K562 (cell line): ENCODE results near the gene TRIM33. TPM values are rescaled to one million over a fixed set of nuclear protein-coding genes. Genes with fewer than 3 reads are reported as not detected.
A peak's percentile ranks its signal among the peaks of the same experiment; 100 is the strongest.

Experiments used
- ATAC-seq: fragments of 200-7000 bp; cut with Tn5 transposase; 3 replicates; pipeline ENCODE4 v1.9.1; 2020; ENCODE audit warnings: moderate library complexity
- BruUV-seq: library from RNA; stranded (reverse); fragments of 400-500 nt; replicated peaks from 2 replicates; lab custom pipeline; 2021; lab: Mats Ljungman, UMichigan
- CTCF ChIA-PET: fragments of 300-600 bp; formaldehyde crosslinking; extraction: SDS; loops from one replicate; lab custom pipeline; 2021; ENCODE audit warnings: low intra/inter-chr PET ratio; lab: Yijun Ruan, JAX
- POLR2A ChIA-PET: fragments of 300-600, 350-650 bp; sonication (Branson Sonifier 250); formaldehyde crosslinking; extraction: SDS; loops from one replicate; lab custom pipeline; 2021; ENCODE audit warnings: antibody characterized with exemption, inconsistent platforms; lab: Yijun Ruan, JAX
- DNase-seq, 4 experiments: peaks; one replicate each; pipeline versions ENCODE4 v3.0.0 to v3.0.0-alpha.2; 2011 to 2018; ENCODE audit warnings: low spot score in 3 of 4, mixed read lengths in 3 of 4; ENCODE audit errors: extremely low read depth in 1 of 4
- FAIRE-seq: peaks from 2 replicates; lab custom pipeline; 2011; peaks lifted over from hg19 to GRCh38; lab: Jason Lieb, UNC
- H2AFZ ChIP-seq: 2 replicates; pipeline ENCODE4 v1.6.0; 2011; ENCODE audit warnings: low read depth, low read length, control low read depth, inconsistent platforms
- H3K27ac ChIP-seq: fragments of 200-600 bp; 3 replicates; pipeline ENCODE4 v1.8.0; 2011; ENCODE audit warnings: low read depth, mild to moderate bottlenecking, control low read depth, inconsistent platforms, low read length, moderate library complexity, mixed read lengths; ENCODE audit errors: extremely low read depth
- H3K27me3 ChIP-seq, 2 experiments: fragments of 300-600 bp in 1 of 2; 2 replicates in 1 of 2; 3 replicates in 1 of 2; pipeline versions ENCODE4 v1.6.0 to v1.8.0; 2011; ENCODE audit warnings: inconsistent platforms in 2 of 2, low read length in 2 of 2, mild to moderate bottlenecking in 1 of 2, mixed read lengths in 1 of 2, moderate library complexity in 1 of 2; ENCODE audit not compliant: control insufficient read depth in 2 of 2, insufficient read depth in 2 of 2
- H3K36me3 ChIP-seq: fragments of 300-600 bp; 3 replicates; pipeline ENCODE4 v1.8.0; 2011; ENCODE audit warnings: mild to moderate bottlenecking, low read length, inconsistent platforms; ENCODE audit not compliant: control insufficient read depth, insufficient read depth
- H3K4me1 ChIP-seq, 2 experiments: fragments of 200-600 bp in 1 of 2; replicated peaks in 1 of 2; 2 replicates in 1 of 2; 3 replicates in 1 of 2; pipeline versions ENCODE4 v1.5.1 to v1.8.0; 2011; ENCODE audit warnings: inconsistent platforms in 2 of 2, low read length in 2 of 2, mild to moderate bottlenecking in 1 of 2, mixed read lengths in 1 of 2, moderate library complexity in 1 of 2; ENCODE audit not compliant: control insufficient read depth in 2 of 2, insufficient read depth in 2 of 2
- H3K4me2 ChIP-seq: 2 replicates; pipeline ENCODE4 v1.6.1; 2011; ENCODE audit warnings: low read length, control low read depth, inconsistent platforms, mixed read lengths; ENCODE audit not compliant: insufficient read depth
- H3K4me3 ChIP-seq: fragments of 200-600 bp; sonication (generic), shearing (Covaris generic); 2 replicates; pipeline ENCODE4 v1.5.1; 2016; ENCODE audit warnings: control low read depth, inconsistent platforms
- H3K79me2 ChIP-seq: fragments of 200-600 bp; 3 replicates; pipeline ENCODE4 v1.8.0; 2011; ENCODE audit warnings: low read length, inconsistent platforms; ENCODE audit not compliant: control insufficient read depth, insufficient read depth
- H3K9ac ChIP-seq, 2 experiments: 2 replicates each; pipeline versions ENCODE4 v1.6.0 to v1.6.1; 2011; ENCODE audit warnings: low read depth in 2 of 2, low read length in 2 of 2, control low read depth in 1 of 2, inconsistent platforms in 1 of 2, mild to moderate bottlenecking in 1 of 2, mixed read lengths in 1 of 2; ENCODE audit not compliant: insufficient read depth in 1 of 2
- H3K9me1 ChIP-seq: one replicate; pipeline ENCODE4 v1.6.0; 2011; ENCODE audit warnings: inconsistent platforms, mild to moderate bottlenecking, low read length, moderate library complexity; ENCODE audit not compliant: control insufficient read depth, insufficient read depth
- H3K9me3 ChIP-seq: replicated peaks from 2 replicates; pipeline ENCODE4 v1.5.1; 2011; ENCODE audit warnings: low read depth, low read length, inconsistent platforms; ENCODE audit not compliant: control insufficient read depth, insufficient read depth
- H4K20me1 ChIP-seq: replicated peaks from 2 replicates; pipeline ENCODE4 v1.6.1; 2011; ENCODE audit warnings: low read length, inconsistent platforms, mixed read lengths; ENCODE audit not compliant: control insufficient read depth, insufficient read depth
- BCL6 ChIP-seq: fragments of 250-450 bp; sonication (Bioruptor Pico); IDR thresholded peaks from 2 replicates; pipeline ENCODE4 v1.4.0; 2020
- ELF4 ChIP-seq: fragments of 450-650 bp; formaldehyde crosslinking; IDR thresholded peaks from 2 replicates; pipeline ENCODE4 v1.4.0; 2022; ENCODE audit warnings: missing genetic modification characterization
- FOS ChIP-seq: IDR thresholded peaks from 3 replicates; pipeline ENCODE4 v1.6.1; 2011; ENCODE audit not compliant: insufficient read length; ENCODE audit errors: extremely low read depth
- FOXM1 ChIP-seq, 2 experiments: fragments of 450-650 bp in 1 of 2; sonication (generic) in 1 of 2; formaldehyde crosslinking in 1 of 2; IDR thresholded peaks; 2 replicates each; pipeline versions ENCODE4 v1.6.1 to v1.9.0; 2017 to 2022; ENCODE audit warnings: low read depth in 2 of 2, mild to moderate bottlenecking in 2 of 2, missing genetic modification reagents in 1 of 2, moderate library complexity in 1 of 2
- GATAD2B ChIP-seq: fragments of 450-650 bp; IDR thresholded peaks from 2 replicates; pipeline ENCODE4 v1.6.1; 2017; ENCODE audit warnings: mild to moderate bottlenecking, borderline replicate concordance
- NFIC ChIP-seq: fragments of 450-650 bp; IDR thresholded peaks from 2 replicates; pipeline ENCODE4 v1.6.1; 2017; ENCODE audit warnings: mild to moderate bottlenecking, inconsistent platforms
- NFIX ChIP-seq: fragments of 250-450 bp; sonication (Bioruptor Pico); IDR thresholded peaks from 2 replicates; pipeline ENCODE4 v1.4.0; 2020; ENCODE audit warnings: low read depth, mild to moderate bottlenecking, moderate library complexity
- POLR2H ChIP-seq: IDR thresholded peaks from 2 replicates; pipeline ENCODE4 v1.6.1; 2016; ENCODE audit warnings: missing genetic modification characterization, low read depth, mild to moderate bottlenecking, control low read depth, missing compliant biosample characterization, moderate library complexity
- PRPF4 ChIP-seq: fragments of 200-400 bp; formaldehyde crosslinking; IDR thresholded peaks from one replicate; pipeline ENCODE4 v1.6.1; 2017; ENCODE audit warnings: low read length, low read depth, mild to moderate bottlenecking; ENCODE audit not compliant: insufficient read depth, poor library complexity, severe bottlenecking
- RBM17 ChIP-seq: fragments of 200-400 bp; formaldehyde crosslinking; IDR thresholded peaks from 2 replicates; pipeline ENCODE4 v1.6.1; 2017; ENCODE audit warnings: low read depth, mild to moderate bottlenecking, low read length, borderline replicate concordance
- SIRT6 ChIP-seq: IDR thresholded peaks from one replicate; pipeline ENCODE4 v1.6.1; 2012; ENCODE audit warnings: low read depth, mild to moderate bottlenecking, control low read depth, inconsistent platforms, low read length, moderate library complexity
- ZNF133 ChIP-seq: fragments of 250-450 bp; sonication (Bioruptor Pico); IDR thresholded peaks from 2 replicates; pipeline ENCODE4 v1.4.0; 2020; ENCODE audit warnings: mild to moderate bottlenecking
- ZNF766 ChIP-seq: fragments of 200-800 bp; sonication (Bioruptor generic); conservative IDR thresholded peaks from 2 replicates; pipeline ENCODE4 v1.6.1; 2016; ENCODE audit warnings: missing genetic modification characterization, missing compliant biosample characterization
- WGBS: fragments of 100-300 bp; shearing (Covaris generic); methylation state at CpG from one replicate; pipeline ENCODE4 v1.1.6; 2016; ENCODE audit warnings: low coverage, mixed read lengths; ENCODE audit not compliant: insufficient coverage; ENCODE audit errors: missing lambda C conversion rate; 5-methylcytosine and 5-hydroxymethylcytosine counted together
- in situ Hi-C: fragments of 300-500 bp; cut with MboI; formaldehyde crosslinking; loops from 4 replicates; pipeline ENCODE4 v1.15.0; 2018; ENCODE audit warnings: inconsistent platforms, mixed read lengths
- intact Hi-C: fragments of 100-400 bp; cut with micrococcal nuclease; formaldehyde crosslinking; loops from 2 replicates; pipeline ENCODE4 v1.14.2; 2022
- polyA plus RNA-seq, 8 experiments: library from polyadenylated mRNA; depleted of rRNA in 4 of 8; stranded (reverse) in 5 of 8; unstranded in 3 of 8; fragments of >200 nt; fragmentation: Nextera tagmentation in 2 of 8; fragmentation: Illumina TruSeq in 1 of 8; extraction: Ambion mirVana in 2 of 8; extraction: Trizol in 1 of 8; gene quantifications; 2 replicates each; pipeline versions ENCODE4 v1.2.1 to v1.2.3, GENCODE V29; 2011 to 2014; ENCODE audit warnings: inconsistent platforms in 1 of 8, missing spikeins in 1 of 8
- total RNA-seq, 7 experiments: library from RNA; depleted of rRNA in 6 of 7; stranded (reverse); fragments of >200 nt in 6 of 7; fragmentation: Illumina TruSeq in 2 of 7; extraction: Trizol in 2 of 7; gene quantifications; 2 replicates each; pipeline versions ENCODE4 v1.2.1 to v1.2.3, GENCODE V29; 2011 to 2021; ENCODE audit warnings: low replicate concordance in 1 of 7
- TF ChIP-seq, protein P1 (sequence below), 2 experiments: IDR thresholded peaks; 2 replicates each; pipeline ENCODE4 v1.6.1; 2012; ENCODE audit warnings: improper control_type of control experiment in 2 of 2, low read depth in 2 of 2, low read length in 2 of 2, borderline replicate concordance in 1 of 2

The TRIM33 gene
- total and polyA plus RNA-seq, 9 of the 15 experiments (the other 6 are each of a cell fraction or from before 2014, with no cell fraction given): 9.3 to 58.4 (median 40.2) TPM

DNA sequence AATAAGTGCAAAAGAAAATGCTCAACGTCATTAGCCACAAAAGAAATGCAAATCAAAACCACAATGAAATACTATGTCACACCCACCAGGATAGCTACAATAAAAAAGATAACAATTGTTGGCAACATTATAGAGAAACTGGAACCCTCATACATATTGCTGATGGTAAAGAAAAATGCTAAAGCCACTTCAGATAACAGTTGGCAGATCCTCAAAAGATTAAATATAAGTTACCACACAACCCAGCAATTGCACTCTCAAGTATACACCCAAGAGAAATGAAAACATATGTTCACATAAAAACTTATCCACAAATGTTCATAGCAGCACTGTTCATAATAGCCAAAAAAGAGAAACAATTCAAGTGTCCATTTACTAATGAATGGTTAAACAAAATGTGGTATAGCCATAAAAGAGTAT is 20.7 kb downstream of the TRIM33 start:
- H3K27ac ChIP-seq: no peak overlapping the region; the same call in 2 of the 3 replicates
- no peak overlapping the region for H3K9ac ChIP-seq
- BruUV-seq: no TSS peak
- ATAC-seq: no peak
- CTCF ChIA-PET: no interaction called here
- in situ Hi-C loops: no loop called here
- no peaks in the 10 kb centered on the region for H3K27me3 ChIP-seq
- no peak for TF ChIP-seq PRPF4
- TF ChIP-seq NFIC: 0 out of 2 replicates have a peak, but pooled peaks have one; percentile 29
- TF ChIP-seq, all 486 proteins: peak for 1
- Histone ChIP-seq H3K79me2 (peaks cover 98% of the 10 kb centered on the region), H4K20me1 (no peaks in the 10 kb centered on the region), H3K4me2 (no peak overlapping the region), H3K4me3 (no peak overlapping the region), H3K9me1 (no peaks in the 10 kb centered on the region), H3K9me3 (no peaks in the 10 kb centered on the region), H2AFZ (no peak overlapping the region), H3K4me1 (peaks cover 2 to 8% of the 10 kb centered on the region in 2 experiments; a peak in 2 of 5 replicates), H3K36me3 (peaks cover 12% of the 10 kb centered on the region; the same call in 2 of the 3 replicates)
- POLR2A ChIA-PET: no interaction called here
- intact Hi-C loops: no loop called here
- DNase-seq (no peak), FAIRE-seq (no peak)
- 0% methylated on average over 1 of the region's 1 CpG for WGBS

- H3K9me3 ChIP-seq: no peaks in the 10 kb centered on the region
- H3K4me3 ChIP-seq: no peak overlapping the region
- H3K9ac ChIP-seq: no peak overlapping the region
- H3K4me2 ChIP-seq: no peak overlapping the region
- DNase-seq (no peak), ATAC-seq (peak; percentile 26; the same call in 1 of the 3 replicates), FAIRE-seq (no peak)
- H3K4me1 ChIP-seq: peaks cover 2 to 8% of the 10 kb centered on the region in 2 experiments; a peak in 2 of 5 replicates
- H3K9me1 ChIP-seq: no peaks in the 10 kb centered on the region
- POLR2A ChIA-PET: interaction anchor here (0.9 to 1.0 kb wide), 2 partner anchors 15 to 18 kb away, joined by 3 read pairs; no protein-coding TSS in a partner anchor
- H3K36me3 ChIP-seq: peaks cover 8% of the 10 kb centered on the region; the same call in 2 of the 3 replicates
- H3K27ac ChIP-seq: no peak overlapping the region
- in situ Hi-C loops: no loop called here
- peaks cover 97% of the 10 kb centered on the region for H3K79me2 ChIP-seq
- H3K27me3 ChIP-seq: no peaks in the 10 kb centered on the region
- no peaks in the 10 kb centered on the region for H4K20me1 ChIP-seq
- H2AFZ ChIP-seq: no peak overlapping the region
- CTCF ChIA-PET: no interaction called here
- intact Hi-C loops: no loop called here
- 71% methylated on average over 2 of the region's 2 CpGs for WGBS
- BruUV-seq: no TSS peak
- no peak for TF ChIP-seq ELF4 (CRISPR knock-in tag)
- TF ChIP-seq SIRT6: no peak
- TF ChIP-seq POLR2H (tag): no peak
- no peak for TF ChIP-seq ZNF766 (CRISPR knock-in tag)
- TF ChIP-seq NFIX: no peak
- TF ChIP-seq, protein P1, sequence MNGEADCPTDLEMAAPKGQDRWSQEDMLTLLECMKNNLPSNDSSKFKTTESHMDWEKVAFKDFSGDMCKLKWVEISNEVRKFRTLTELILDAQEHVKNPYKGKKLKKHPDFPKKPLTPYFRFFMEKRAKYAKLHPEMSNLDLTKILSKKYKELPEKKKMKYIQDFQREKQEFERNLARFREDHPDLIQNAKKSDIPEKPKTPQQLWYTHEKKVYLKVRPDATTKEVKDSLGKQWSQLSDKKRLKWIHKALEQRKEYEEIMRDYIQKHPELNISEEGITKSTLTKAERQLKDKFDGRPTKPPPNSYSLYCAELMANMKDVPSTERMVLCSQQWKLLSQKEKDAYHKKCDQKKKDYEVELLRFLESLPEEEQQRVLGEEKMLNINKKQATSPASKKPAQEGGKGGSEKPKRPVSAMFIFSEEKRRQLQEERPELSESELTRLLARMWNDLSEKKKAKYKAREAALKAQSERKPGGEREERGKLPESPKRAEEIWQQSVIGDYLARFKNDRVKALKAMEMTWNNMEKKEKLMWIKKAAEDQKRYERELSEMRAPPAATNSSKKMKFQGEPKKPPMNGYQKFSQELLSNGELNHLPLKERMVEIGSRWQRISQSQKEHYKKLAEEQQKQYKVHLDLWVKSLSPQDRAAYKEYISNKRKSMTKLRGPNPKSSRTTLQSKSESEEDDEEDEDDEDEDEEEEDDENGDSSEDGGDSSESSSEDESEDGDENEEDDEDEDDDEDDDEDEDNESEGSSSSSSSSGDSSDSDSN (IDR thresholded peaks at IDR 0.05; ENCODE audit: borderline replicate concordance in 1 of 2, low read depth in 2 of 2, low read length in 2 of 2): no peak
- TF ChIP-seq FOS: no peak
- no peak for TF ChIP-seq BCL6 (CRISPR knock-in tag)
- TF ChIP-seq GATAD2B: no peak
- TF ChIP-seq RBM17: no peak
- TF ChIP-seq FOXM1 (IDR thresholded peaks at IDR 0.05; ENCODE audit: low read depth): no peak
- TF ChIP-seq FOXM1 (CRISPR knock-in tag; IDR thresholded peaks at IDR 0.05; ENCODE audit: low read depth): no peak
- no peak for TF ChIP-seq ZNF133 (CRISPR knock-in tag)
These were observed 22.3 kb downstream of the TRIM33 start for GRCh38 chr1:114488739-114489138.
